Loucy (cell line): Measurements from ENCODE around the gene RS1.

ENCODE experiments used
- H2AFZ ChIP-seq: fragments of 200-600 bp; sonication (generic); 2 replicates; pipeline ENCODE4 v1.6.0; 2016; ENCODE audit warnings: antibody characterized with exemption, mild to moderate bottlenecking, low read length, moderate library complexity
- H3F3A ChIP-seq: fragments of 200-600 bp; 2 replicates; pipeline ENCODE4 v1.6.0; 2016; ENCODE audit warnings: antibody characterized with exemption, low read depth, mild to moderate bottlenecking
- H3K27me3 ChIP-seq: fragments of 200-600 bp; sonication (generic); 2 replicates; pipeline ENCODE4 v1.6.1; 2014; ENCODE audit warnings: low read length, mild to moderate bottlenecking; ENCODE audit not compliant: insufficient read depth, poor library complexity, severe bottlenecking
- H3K36me3 ChIP-seq: fragments of 200-600 bp; sonication (generic); 2 replicates; pipeline ENCODE4 v1.6.1; 2016; ENCODE audit warnings: low read length; ENCODE audit not compliant: insufficient read depth
- H3K4me1 ChIP-seq: fragments of 200-600 bp; sonication (generic); 2 replicates; pipeline ENCODE4 v1.5.1; 2014; ENCODE audit warnings: low read length, mild to moderate bottlenecking; ENCODE audit not compliant: insufficient read depth, poor library complexity, severe bottlenecking
- H3K4me2 ChIP-seq: fragments of 200-600 bp; sonication (generic); 2 replicates; pipeline ENCODE4 v1.6.0; 2014; ENCODE audit warnings: antibody characterized with exemption, low read length, low read depth, mild to moderate bottlenecking; ENCODE audit not compliant: poor library complexity, severe bottlenecking
- H3K4me3 ChIP-seq: fragments of 200-600 bp; sonication (generic); 2 replicates; pipeline ENCODE4 v1.5.1; 2014; ENCODE audit warnings: low read length, mild to moderate bottlenecking, mixed read lengths; ENCODE audit not compliant: poor library complexity, severe bottlenecking
- H3K79me2 ChIP-seq: fragments of 200-600 bp; sonication (generic); 2 replicates; pipeline ENCODE4 v1.6.1; 2014; ENCODE audit warnings: low read length; ENCODE audit not compliant: insufficient read depth
- H3K9ac ChIP-seq: fragments of 200-600 bp; sonication (generic); 2 replicates; pipeline ENCODE4 v1.6.0; 2014; ENCODE audit warnings: mild to moderate bottlenecking, low read depth, low read length, moderate library complexity; ENCODE audit not compliant: poor library complexity, severe bottlenecking
- H3K9me2 ChIP-seq: fragments of 200-600 bp; sonication (generic); replicated peaks from 2 replicates; pipeline ENCODE4 v1.6.1; 2016; ENCODE audit warnings: low read depth, low read length, mixed read lengths
- H3K9me3 ChIP-seq: fragments of 200-600 bp; sonication (generic); 2 replicates; pipeline ENCODE4 v1.6.1; 2014; ENCODE audit warnings: mild to moderate bottlenecking, antibody characterized with exemption, low read length, low read depth; ENCODE audit not compliant: insufficient read depth
- H4K20me1 ChIP-seq: fragments of 200-600 bp; sonication (generic); 2 replicates; pipeline ENCODE4 v1.6.0; 2014; ENCODE audit warnings: antibody characterized with exemption, low read length, mild to moderate bottlenecking; ENCODE audit not compliant: insufficient read depth, poor library complexity, severe bottlenecking
- EZH2phosphoT487 ChIP-seq: fragments of 200-600 bp; IDR thresholded peaks from 2 replicates; pipeline ENCODE4 v1.6.1; 2018; ENCODE audit warnings: antibody characterized with exemption, mild to moderate bottlenecking, moderate library complexity, borderline replicate concordance
- TF ChIP-seq, protein P1 (sequence below): fragments of 200-600 bp; sonication (generic); conservative IDR thresholded peaks from 2 replicates; pipeline ENCODE4 v1.5.1; 2014; ENCODE audit warnings: mild to moderate bottlenecking, antibody characterized with exemption, low read length

The RS1 gene

GRCh38 chrX:18692541-18692940, 20.6 kb upstream of the RS1 start:
- no peaks in the 10 kb centered on the region for H3F3A ChIP-seq
- TF ChIP-seq, protein P1, sequence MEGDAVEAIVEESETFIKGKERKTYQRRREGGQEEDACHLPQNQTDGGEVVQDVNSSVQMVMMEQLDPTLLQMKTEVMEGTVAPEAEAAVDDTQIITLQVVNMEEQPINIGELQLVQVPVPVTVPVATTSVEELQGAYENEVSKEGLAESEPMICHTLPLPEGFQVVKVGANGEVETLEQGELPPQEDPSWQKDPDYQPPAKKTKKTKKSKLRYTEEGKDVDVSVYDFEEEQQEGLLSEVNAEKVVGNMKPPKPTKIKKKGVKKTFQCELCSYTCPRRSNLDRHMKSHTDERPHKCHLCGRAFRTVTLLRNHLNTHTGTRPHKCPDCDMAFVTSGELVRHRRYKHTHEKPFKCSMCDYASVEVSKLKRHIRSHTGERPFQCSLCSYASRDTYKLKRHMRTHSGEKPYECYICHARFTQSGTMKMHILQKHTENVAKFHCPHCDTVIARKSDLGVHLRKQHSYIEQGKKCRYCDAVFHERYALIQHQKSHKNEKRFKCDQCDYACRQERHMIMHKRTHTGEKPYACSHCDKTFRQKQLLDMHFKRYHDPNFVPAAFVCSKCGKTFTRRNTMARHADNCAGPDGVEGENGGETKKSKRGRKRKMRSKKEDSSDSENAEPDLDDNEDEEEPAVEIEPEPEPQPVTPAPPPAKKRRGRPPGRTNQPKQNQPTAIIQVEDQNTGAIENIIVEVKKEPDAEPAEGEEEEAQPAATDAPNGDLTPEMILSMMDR: no peak
- no peak for TF ChIP-seq EZH2phosphoT487
- no peak overlapping the region for H3K4me3 ChIP-seq
- H3K4me2 ChIP-seq: no peak overlapping the region
- H4K20me1 ChIP-seq: no peaks in the 10 kb centered on the region
- H3K9me3 ChIP-seq: no peaks in the 10 kb centered on the region
- no peaks in the 10 kb centered on the region for H3K9me2 ChIP-seq
- H3K4me1 ChIP-seq: no peaks in the 10 kb centered on the region
- H3K27me3 ChIP-seq: no peaks in the 10 kb centered on the region
- no peak overlapping the region for H2AFZ ChIP-seq
- H3K79me2 ChIP-seq: no peaks in the 10 kb centered on the region
- H3K9ac ChIP-seq: no peak overlapping the region
- H3K36me3 ChIP-seq: no peaks in the 10 kb centered on the region

DNA sequence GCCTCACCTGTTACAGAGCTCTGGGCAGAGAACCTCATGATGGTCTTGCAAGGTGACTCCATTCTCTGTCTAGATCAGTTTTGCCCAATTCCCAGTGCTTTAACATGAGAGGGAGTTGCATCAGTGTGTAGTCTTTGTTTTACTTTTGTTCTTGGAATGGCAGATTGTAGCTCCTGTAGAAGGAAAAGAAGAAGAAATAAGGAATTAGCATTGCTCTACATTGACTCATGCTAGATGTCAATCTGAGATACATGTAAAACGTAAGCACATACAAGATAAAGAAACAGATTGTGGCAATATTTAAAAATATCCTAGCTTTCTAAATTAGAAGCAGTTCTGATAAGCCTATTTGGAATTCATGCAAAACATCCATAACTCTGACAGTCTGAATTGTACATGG, 19.5 kb upstream of the RS1 start:
- no peak overlapping the region for H2AFZ ChIP-seq
- no peaks in the 10 kb centered on the region for H3K9me2 ChIP-seq
- H3K27me3 ChIP-seq: no peaks in the 10 kb centered on the region
- H3K4me2 ChIP-seq: no peak overlapping the region
- no peaks in the 10 kb centered on the region for H3K9me3 ChIP-seq
- no peaks in the 10 kb centered on the region for H3K36me3 ChIP-seq
- H3F3A ChIP-seq: no peaks in the 10 kb centered on the region
- no peaks in the 10 kb centered on the region for H3K4me1 ChIP-seq
- H3K79me2 ChIP-seq: no peaks in the 10 kb centered on the region
- no peak for TF ChIP-seq EZH2phosphoT487
- TF ChIP-seq, protein P1: no peak
- H4K20me1 ChIP-seq: no peaks in the 10 kb centered on the region
- H3K9ac ChIP-seq: no peak overlapping the region
- H3K4me3 ChIP-seq: no peak overlapping the region

DNA sequence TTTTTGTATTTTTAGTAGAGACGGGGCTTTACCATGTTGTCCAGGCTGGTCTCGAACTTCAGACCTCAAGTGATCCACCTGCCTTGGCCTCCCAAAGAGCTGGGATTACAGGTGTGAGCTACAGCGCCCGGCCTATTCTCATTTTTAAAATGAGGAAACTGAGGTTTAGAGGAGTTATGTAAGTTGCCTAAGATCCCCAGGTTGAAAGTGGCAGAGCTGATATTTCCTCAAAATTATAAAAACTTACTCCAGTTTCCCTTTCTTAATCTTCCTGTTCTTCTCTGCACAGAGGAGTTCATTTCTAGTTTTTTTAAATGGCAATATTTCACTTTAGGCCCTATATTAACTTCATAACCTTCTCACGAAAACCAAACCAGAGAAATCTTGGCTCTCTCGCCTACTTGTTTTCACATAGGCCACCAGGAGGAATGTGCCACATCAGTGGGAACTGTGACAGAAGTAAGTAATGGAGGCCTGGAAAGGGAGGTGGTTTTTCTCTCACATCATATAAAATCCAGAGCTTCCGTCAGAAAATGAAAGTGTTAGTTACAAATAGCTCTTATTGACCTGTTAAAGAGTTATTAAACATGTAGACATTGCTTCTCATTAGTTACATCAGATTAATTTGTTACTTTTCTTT, 16.1 kb upstream of the RS1 start:
- no peak for TF ChIP-seq EZH2phosphoT487
- TF ChIP-seq, protein P1: no peak
- no peaks in the 10 kb centered on the region for H3K27me3 ChIP-seq
- H3K4me1 ChIP-seq: no peaks in the 10 kb centered on the region
- no peak overlapping the region for H2AFZ ChIP-seq
- H3K9ac ChIP-seq: no peak overlapping the region
- H3K4me3 ChIP-seq: no peak overlapping the region
- no peaks in the 10 kb centered on the region for H3K79me2 ChIP-seq
- H3K4me2 ChIP-seq: no peak overlapping the region
- no peaks in the 10 kb centered on the region for H4K20me1 ChIP-seq
- H3K9me2 ChIP-seq: no peaks in the 10 kb centered on the region
- H3K9me3 ChIP-seq: no peaks in the 10 kb centered on the region
- no peaks in the 10 kb centered on the region for H3F3A ChIP-seq
- H3K36me3 ChIP-seq: no peaks in the 10 kb centered on the region
